NCI-H2227 (cell line): Measurements from ENCODE around the gene KCNH4.

Experiments
- DNase-seq: peaks from one replicate; lab custom pipeline; 2025; ENCODE audit not compliant: unreplicated experiment; lab: John Stamatoyannopoulos, UW

Gene KCNH4

DNA sequence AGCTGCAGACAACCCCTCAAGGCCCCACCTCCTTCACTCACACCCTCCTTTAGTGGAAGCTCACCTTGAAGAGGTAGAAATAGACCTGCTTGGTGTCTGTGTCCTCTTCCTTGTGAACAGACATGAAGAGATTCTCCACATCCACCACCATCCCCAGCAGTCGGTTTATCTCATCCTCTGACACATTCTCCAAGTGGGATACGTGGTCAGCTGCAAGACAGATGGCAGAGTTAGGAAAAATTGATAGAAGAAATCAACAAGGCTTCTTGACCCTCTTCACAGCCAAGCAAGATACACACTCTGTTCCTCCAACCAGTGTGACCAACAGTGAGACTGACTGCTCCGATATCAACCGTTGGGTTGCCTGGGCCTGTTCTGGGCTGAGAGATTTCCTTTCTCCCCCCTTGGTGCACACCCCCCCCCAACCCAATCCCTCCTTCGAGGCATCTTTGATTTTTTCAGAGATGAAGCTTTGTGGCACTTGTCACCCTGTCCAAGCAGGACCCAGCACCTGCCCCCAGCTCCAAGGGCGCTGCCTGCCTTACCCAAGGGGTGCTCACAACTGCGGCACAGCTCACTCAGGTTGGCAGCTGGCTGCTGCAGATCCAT, 60.7 kb downstream of the KCNH4 start:
- no peak for DNase-seq

DNA sequence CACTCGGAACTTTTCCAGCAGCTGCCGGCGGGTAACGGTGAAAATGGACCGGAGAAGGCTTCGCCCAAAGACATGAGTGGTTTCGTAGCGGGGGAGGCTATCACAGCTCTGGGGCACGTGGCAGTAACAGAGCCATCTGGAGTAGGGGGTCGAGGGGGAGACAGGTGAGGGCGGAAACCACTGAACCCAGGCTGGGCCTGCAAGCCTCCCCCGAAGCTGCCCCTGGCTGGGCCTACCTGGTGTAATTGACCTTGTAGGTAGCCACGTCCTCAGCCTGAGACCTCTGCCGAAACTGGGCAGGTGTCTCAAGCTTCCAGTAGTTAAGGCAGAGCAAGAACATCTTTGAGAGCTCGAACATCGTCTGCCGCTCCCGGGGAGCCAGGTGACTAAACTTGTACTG, 61.6 kb downstream of the KCNH4 start:
- DNase-seq = no peak

DNA sequence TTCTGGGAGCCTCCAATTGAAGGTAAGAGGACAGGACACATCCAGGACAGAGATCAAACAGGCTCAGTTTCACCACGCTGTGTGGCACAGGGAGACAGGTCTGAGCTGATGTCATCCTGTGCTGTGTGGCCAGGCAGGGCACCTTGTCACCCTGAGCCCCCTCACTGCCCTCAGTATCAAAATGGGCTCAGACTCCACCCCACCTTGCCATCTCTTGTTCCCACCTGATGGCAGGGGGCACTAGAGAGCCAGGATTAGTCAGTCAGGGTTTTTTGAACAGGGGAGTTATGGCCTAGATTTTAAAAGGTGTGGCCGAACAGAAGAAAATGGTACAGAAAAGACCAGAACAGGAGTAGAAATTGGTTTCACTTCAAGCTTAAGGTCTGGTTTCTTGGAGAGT, 62.4 kb downstream of the KCNH4 start:
- DNase-seq = peak; percentile 27

DNA sequence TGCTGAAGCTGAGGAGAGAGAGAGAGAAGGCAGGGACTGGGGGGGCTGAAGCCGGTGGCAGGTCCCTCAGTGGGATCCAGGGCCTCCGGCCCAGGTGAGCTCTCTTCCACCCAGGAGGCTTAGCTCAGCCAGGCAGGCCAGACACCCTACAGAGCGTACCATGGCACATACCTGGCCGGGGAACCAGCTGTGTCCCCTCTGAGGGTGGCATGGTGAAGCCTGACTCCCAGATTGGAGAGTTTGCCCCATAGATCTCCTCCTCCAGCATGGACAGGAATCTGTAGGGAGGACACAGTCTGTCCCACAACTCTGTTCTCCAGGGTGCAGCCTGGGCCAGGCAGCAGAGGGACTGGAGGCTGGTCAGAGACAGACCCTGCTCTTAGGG, 62.8 kb downstream of the KCNH4 start:
- DNase-seq = no peak

DNA sequence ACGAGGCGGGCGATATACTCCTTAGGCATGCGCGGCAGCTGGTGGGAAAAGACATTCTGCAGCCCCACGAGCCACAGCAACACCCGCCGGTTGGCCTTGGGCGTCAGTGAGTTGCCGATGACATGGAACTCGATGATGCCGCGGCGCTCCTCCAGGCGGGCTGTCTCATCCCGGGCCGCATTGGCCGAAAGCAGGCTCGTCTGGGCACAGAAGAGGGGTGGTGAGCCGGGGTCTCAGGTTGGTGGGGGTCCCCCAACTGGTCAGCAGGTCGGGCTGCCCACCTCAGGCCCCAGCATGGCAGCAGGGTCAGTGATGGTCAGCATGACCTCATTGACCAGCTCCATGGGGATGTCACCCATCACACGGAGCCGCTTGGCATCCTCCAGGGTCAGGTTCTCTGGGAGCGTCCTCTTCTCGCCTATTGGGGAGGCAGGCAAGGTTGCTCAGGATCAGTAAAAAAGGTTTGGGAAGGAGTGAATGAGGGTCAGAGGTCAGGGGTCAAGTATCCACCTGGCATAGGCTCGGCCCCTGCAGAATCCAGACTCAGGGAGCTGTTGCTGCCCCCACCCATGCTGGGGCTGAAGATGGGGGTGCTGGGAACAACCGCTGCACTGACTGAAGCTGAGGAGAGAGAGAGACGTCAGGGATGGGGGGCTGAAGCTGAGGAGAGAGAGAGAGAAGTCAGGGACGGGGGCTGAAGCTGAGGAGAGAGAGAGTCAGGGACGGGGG, 63.4 kb downstream of the KCNH4 start:
- no peak for DNase-seq

DNA sequence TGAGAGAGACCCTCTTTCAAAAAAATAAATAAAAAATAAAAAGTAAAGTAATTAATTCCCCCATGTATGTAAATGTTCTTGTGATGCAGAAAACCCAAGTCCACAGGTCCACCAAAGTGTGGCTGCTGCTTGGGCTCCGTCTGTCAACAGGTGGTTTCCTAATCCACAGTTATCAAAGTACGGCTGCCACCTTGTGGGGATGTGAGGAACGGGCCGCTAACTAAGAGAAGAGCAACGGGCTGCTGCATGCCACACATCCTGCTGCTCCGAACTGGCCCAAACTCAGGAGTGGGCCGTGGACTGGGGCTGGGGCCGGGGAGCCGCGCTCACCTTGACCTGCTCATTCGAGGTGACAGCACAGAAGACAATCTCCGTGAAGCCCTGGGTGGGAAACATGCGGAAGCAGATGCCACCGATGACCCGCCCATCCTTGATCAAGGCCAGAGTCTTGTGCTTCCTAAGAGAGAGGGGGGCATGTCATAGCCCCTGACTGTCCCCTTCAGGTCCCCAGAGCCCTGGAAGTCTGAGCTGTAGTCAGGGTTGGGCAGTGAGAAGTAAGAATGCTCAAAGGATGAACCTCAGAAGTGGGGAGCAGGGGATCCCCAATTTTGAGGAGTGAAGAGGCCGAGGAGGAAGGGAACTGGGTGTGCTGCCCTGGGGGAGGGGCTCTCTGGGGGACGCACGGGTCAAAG, 64.1 kb downstream of the KCNH4 start:
- peak; percentile 91 for DNase-seq

DNA sequence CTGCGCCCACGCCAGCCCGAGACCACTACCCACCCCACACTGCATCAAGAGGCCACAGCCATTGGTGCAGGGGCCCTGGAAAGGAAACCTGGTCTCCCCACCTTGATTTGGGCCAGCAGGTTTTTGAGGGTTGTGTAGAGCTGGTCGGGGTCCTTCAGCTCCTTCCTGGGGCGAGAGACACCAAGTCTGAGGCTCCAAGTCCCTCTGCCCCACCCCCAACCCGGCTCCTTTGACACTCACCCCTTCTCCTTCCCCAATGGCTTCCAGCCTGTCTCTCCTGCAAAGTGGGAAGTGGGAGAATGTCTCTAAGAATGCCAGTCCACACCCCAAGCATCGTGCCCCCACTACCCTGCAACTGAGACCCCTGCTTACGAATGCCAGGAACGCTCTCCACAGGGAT, 66.8 kb downstream of the KCNH4 start:
- DNase-seq = no peak

DNA sequence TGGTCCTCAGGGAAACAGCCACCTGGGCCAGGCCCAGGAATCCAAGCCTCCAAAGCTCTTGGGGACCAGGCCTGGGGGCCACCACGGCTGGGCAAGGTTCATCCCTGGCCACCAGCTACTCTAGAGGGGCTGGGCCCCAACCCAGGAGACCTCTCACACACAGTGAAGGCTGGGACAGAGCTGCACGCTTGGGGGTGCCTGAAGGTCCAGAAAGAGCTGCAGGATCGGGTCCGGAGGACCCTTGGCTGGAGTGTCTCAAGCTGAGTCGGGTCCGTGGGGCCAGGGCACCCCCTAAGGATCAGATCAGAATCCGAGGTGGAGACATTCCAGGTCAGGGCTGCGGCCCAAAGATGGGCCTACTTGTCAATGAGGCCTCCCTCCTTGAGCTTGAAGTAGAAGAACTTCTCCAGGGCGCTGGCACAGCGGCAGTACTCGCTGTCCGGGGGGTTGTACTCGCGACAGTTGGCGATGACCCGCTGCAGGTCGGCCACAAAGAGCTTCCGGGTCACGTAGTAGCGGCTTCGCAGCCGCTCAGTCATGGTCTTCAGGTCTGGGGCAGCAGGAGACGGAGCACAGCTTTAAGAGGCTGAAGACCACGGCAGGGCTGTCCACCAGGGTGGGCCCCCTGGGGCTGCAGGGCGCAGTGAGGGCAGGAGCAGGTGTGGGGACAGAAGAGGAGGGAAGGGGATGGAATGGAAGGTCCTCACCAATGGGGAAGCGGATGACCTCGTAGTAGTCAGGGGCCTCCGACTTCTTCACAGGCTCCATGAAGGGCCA, 67.5 kb downstream of the KCNH4 start:
- DNase-seq = no peak

DNA sequence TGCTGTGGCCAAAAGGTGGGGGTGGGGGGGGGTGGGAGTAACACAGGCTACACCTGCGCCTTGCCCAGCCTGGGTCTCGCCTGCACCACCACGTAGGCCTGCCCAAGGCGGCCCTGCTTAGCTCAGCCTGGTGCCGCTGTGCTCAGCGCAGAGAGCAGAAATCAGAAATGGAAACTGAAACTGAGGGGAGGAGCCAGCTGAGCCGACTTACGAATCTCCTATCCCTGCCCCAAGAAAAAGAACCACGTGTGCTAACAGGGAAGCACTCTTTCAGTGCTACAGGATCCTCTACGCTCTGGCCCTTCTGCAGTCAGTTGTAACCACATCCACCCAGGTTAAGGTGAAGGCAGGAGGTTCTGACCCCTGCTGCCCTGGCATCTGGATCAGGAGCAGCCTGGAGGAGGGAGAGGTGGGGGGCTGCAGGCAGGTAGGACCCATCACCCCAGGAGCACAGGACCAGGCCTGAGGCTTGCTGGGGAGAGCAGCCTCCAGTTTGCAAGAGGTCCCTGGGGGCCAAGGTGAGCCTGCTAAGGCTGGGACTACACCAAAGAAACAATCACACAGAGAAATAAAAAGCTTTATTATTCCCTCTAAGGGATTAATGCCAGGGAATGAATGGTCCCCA, 68.3 kb downstream of the KCNH4 start, which contains the start of gene DHX58:
TSS of gene DHX58 (minus strand) at position 163 of the 625 bp plus-strand sequence. CDS start 822 bp downstream, outside the sequence.
- peak; percentile 85 for DNase-seq

DNA sequence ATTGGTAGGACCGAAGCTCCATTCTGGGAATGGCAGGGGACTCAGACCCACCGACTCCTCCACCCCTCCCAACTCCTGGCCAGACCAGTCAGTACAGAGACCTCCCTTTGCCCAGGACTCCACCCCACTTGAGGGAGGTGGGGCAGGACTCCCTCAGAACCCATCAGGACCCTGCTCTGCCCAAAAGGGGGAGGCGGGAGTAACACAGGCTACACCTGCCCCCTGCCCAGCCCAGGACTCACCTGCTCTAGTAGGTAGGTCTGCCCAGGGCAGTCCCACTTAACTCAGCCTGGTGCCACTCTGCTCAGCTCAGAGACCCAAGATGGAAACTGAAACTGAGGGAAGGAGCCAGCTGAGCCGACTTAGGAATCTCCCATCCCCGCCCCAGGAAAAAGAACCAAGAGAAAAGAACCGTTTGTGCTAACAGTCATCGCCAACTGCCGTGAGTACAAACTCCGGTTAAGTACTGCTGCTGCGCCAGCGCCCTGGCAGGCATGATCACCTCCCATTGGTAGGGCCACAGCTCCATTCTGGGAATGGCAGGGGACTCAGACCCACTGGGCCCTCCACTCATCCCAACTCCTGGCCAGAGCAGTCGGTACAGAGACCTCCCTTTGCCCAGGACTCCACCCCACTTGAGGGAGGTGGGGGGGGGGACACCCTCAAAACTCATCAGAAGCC, 68.9 kb downstream of the KCNH4 start:
- DNase-seq = peak; percentile 64

DNA sequence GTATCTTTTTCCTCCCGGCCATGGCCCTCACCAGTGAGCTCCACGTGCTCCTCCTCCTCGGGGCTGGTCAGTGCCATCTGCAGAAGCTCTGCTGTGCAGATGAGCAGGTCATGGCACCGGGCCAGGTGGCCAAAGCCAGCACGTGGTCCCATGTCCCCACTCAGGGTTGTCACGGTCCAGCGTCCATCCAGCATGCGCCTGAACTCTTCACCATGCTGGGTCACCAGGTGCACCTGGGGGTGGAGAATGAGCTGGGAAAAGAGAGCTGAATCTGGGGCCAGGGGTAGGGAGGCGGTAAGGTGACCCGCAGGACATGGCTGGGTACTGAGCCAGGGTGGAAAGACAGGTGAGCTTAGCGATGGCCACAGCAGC, 69.7 kb downstream of the KCNH4 start:
- no peak for DNase-seq

DNA sequence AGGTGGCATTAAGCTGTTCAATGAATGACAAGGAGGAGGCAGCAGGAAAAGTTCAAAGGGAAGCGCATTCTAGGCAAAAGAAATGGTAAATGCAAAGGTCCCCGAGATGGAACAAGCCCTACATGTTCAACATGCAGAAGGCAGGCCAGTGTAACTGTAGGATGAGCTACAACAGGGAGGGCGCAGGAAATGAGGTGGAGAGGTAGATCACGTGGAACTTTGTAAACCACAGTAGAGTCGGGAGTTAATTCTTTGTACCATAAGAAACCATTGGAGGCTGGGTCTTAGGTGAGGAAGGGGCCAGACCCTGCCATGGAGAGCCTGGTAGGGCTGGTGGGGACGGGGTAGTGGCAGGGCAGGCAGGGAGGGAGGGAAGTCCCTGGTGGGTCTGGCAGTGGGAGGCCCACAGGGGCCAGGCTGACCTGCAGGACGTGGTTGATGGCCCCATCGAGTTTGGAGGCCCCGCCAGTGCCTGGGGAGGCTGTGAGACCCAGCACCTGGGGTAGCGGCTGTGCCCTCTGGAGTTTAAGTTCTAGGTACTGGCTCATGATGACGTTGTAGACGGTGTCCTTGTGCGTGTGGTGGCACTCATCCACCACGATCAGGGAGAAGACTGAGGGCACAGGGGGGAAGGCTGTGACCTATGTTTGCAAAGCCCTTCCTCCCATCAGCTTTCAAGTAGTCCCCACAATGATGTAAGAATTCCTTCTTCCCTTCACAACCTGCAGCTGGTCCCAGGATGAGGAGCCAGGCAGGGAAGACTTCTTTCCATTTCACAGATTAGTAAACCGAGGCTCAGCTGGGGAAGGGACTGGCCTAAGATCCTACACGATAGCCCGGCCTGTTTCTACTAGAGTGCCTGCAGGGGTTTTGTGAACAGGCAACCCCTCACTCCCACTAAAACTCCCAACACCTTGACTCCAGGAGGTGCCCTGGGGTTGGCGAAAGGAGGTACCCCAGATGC, 70.4 kb downstream of the KCNH4 start:
- DNase-seq = no peak

DNA sequence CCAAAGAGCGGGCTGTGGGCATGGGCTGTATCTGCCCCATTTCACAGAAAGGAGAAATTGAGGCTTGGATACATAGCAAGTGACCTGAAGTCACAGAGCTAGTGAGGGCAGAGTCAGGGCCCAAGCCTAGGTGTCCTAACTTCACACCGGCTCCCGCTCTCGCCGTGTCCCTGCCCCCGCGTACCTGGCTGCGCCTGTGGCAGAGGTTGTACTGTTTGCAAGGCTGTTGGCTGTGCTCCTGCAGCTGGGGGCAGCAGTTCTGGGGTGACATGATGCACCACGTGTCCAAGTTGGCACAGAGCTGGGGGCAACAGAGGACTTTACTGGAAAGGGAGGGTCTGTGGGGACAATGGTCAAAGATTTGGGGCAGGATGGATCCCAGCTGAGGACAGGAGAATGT, 71.9 kb downstream of the KCNH4 start:
- no peak for DNase-seq

DNA sequence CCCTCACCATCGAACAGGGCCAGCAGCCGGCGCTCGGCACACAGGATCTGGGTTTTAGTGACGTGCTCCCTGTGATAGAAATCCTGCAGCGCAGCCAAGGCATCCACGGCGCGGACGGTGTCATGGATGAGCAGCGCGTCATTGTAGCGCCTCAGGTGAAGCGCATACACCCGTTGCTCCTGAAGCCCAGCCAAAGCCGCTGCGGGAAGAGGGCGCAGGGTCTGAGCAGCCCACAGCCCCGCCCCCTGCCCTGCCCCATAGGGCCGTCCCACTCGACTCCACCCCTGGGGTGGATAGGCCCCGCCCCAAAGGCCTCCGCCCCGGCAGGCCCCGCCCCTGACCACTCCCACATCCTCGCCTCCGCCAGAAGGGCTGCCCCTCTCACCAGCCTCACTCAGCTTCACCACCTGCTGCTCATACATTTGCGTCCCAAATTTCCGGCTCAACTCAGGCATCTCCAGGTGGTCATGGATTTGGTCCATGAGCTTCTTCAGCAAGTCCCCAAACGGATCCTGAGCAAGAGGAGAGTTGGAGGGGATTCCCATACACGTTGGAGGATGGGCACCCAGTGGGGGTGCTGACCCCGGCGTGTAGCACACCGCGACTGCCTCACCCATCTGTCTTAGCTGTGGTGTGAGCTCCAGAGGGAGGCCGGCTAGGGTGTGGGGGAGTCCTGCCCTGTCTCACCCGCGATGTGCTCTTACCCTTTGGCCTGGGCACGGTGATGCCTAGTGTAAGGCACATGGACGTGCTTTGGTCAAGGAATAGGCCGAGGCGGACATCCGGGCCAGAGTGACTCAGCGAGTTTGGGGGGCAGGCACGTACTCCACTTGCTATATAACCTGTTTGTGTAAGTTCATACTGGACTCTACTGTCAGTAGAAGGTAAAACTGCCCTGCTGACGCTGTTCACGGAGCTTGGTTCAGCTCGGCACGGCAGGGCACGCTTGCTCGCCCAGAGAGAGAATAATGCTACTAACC, 73.1 kb downstream of the KCNH4 start:
- peak; percentile 95 for DNase-seq

DNA sequence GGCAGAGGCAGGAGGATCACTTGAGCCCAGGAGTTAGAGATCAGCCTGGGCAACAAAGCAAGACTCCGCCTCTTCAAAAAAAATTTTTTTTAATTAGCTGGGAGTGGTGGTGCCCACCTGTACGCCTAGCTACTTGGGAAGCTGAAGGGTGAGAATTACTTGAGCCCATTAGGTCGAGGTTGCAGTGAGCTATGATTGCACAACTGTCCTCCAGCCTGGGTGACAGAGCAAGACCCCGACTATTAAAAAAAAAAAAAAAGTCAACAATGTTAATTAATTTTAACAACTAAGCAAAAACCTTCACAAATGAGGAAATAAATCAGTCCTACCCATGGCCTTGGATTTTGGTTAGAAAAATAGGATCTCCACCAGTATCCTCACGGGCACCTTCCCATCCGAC, 73.8 kb downstream of the KCNH4 start:
- DNase-seq = no peak
